Stimulated activated CD4-positive, alpha-beta T cell treated with anti-CD3 and anti-CD28 coated beads, Interleukin-15, amount 100 ng/mL, for 24 hours (primary cell): ENCODE measurements around the gene TGM2.

Experiments used
- DNase-seq: peaks from one replicate; pipeline ENCODE4 v3.0.0-alpha.2; 2020

The TGM2 gene

DNA sequence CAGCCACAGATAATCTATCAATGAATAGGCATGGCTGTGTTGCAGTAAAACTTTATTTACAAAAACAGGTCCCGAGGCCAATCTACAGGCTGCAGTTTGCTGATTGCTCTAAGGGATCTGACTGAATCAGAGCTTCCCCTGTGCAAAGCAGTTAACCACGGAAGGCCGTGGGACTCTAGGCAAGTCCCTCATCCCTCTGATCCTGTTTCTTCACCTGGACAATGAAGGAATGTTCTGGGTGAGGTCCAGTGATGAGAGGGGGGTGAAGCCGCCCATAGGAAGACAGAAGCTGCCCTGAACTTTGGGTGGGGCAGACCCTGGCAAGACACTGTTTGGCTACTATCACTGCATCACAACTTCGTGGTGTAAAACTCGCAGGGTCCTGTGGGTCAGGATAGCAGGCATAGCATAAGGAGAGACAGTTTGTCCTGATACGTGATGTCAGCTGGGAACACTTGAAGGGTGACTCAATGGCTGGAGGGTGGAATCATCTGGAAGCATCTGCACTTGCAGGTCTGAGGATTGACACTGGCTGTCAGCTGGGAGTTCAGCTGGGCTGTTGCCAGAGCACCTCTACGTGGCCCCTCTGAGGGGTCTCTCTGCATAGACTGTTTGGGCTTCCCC is 33.3 kb upstream of the TGM2 start:
- DNase-seq, result no peak

DNA sequence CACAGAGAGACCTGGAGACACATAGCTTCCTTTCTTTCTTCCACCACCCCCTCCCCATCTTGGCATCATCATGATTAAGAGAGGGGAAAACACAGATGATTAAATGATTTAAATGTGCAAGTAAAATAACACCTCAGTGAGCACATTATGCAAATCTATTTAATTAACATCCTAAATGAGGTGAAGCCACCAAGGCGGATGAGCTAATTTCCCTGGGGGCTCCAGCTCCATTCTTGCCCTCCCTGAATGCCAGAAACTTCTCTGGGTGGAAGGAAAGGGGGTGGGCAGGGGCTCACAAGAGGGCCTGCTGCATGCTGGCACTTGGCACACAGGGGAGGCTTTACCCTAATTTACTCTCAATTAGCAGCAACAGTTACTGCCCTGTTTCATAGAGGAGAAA is 32.5 kb upstream of the TGM2 start:
- no peak for DNase-seq

DNA sequence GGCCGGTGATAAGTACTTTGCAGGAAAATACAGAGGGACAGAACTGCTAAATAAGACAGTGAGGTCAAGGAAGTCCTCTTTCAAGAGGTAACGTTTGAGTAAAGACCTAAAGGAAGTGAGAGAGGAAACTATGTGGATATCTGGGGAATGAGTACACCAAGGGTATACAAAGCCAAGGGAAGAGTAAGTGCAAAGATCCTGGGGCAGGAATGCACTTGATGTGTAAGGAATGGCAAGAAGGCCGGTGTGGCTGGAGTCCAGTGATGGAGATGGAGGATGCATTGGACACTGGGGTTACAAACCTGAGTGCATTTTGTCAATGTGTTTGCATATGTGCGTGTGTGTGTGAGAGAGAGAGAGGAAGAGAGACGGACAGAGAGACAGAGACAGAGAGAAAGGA is 32.1 kb upstream of the TGM2 start:
- DNase-seq, result no peak

DNA sequence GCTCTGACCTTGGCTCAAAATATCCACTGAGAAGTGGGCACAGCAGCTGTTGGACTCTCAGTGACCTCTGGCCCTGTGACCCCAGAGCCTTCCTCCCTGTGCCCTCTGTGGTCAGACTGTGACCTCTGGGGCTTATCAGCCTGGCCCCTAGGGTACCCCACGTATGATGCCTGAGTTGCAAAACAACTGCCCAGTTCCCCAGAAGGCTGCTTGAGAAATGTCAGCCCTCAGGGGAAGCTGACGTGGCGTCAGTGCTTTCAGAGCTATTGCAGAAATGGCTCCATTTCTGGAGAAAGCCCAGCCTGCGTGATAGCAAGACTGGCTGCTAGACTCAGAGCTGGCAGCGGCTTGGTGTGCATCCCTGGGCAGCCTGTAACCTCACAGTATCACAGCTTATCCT is 31.5 kb upstream of the TGM2 start:
- no peak for DNase-seq

DNA sequence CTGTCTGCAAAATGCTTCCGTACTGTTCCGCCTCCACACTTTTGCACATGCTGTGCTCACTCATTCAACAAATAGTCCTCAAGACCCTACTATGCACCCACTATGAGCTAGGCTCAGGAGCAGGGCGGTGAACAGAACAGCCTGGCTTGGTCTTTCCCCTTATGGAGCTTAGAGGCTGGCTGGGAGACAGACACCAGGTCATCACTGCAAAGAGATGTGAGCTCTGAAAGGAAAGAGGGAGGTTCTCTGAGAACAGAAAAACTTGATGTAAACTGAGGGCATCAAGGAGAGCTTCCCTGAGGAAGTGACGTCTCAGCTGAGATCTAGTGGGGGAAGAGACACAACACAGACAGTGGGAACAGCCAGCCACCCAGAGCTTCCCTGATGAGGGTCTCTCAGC is 31.0 kb upstream of the TGM2 start:
- DNase-seq, result no peak

DNA sequence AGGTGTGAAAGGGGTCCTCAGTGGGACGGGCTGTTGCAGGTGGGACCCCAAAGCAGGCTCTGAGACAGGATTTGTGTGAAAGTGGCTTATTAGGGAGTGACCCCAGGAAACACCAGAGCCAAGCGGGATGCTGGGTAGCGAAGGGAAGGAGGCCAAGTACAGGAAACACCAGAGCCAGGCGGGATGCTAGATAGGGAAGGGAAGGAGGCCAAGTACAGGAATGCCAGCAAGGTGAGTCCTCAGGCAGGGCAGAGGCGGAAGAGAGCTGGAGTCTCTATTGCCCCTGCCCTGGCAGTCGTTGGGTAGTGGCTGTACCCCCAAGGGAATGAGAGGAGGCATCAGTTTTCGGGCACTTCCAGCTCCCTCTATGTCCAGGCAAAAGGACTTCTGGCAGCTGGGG is 30.5 kb upstream of the TGM2 start:
- DNase-seq, result no peak

DNA sequence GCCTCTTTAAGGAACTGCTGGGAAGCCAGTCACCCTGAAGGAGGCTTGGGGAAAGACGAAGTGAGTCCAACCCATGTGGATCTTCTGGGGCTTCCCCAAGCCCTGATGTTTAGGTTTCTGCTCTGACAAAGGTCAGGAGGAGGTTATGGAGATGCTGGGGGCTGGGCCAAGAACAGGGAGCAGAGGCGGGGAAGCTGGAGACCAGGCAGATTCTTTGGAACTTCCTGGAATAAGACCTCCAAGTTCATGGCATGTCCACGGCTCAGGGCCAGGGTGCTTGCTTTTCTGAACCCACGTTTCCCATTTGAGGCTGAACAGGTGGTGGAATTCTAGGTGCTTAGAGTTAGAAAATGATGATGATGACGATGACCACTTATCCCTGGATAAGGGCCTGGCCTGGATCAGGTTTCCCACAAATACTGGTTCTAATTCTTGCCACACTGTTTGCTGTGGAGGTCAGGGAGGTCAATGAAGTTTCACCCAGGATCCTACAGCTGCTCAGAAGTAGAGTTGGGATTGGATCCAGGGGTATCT is 30.0 kb upstream of the TGM2 start:
- DNase-seq, result no peak

DNA sequence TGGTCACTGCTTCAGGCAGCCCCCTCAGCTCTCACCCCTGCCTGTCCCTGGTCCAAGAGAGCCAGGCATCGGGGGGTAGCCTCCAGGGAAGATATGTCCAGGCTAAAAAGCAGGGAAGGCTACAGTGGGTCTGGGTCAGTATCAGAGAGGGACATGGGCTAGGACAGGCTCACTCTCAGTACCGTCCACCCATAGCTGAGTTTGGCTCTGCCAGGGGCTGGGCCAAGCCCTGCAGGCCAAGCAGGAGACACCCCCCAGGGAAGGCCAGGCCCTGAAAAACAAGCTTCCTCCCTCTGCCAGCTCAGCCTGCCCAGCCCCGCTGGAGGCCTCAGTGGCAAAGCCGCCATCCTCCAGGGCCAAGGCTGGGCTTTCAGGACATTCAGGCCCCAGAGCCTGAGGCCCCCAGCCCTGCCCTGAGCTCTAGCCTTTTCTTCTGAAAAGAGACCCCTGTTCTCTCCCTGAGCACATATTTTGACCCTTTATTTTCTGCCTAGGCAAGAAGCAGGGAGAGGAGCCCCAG is 28.6 kb upstream of the TGM2 start:
- DNase-seq, result no peak

DNA sequence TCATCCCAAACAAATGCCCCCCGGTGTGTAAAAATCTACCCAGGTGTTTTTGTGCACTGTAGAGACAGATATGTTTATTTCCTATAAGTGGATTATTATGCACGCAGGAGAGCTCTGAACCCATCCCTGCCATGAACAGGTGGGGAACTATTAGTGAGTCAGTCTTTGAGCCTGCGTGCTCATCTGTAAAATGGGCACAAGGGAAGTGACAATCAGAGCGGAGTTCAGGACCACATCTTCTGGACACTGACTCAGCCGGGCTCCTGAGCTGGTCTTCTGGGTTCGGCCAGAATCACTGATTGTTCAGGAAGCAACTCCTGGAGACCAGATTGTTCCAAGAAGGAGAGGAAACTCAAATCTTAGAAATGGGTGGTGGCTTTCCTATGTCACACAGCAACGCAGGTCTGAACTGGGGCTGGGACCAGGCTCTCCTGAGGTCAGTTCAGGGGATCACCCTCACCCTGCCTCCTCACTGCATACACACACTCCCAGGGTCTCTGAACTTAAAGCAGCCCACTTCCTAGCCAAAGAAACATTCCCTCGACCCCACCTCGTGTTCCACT is 27.3 kb upstream of the TGM2 start:
- DNase-seq, result no peak

DNA sequence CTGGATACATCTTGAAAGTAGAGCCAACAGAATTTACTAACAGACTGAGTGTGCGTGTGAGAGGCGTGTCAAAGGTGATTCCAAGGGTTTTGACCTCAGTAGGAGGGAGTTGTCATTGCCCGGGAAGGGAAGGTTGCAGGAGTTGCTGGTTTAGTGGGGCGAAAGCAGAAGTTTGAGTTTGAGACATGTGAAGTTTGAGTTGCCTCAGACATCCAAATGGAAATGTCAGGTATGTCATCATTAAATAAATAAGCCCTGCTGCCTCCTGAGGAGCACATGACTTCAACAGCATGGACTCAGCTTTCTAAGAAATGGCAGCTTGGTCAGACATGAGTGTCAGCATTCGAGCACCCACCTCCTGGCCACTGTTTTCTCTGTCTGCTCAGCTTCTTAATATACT is 26.6 kb upstream of the TGM2 start:
- DNase-seq, result no peak

DNA sequence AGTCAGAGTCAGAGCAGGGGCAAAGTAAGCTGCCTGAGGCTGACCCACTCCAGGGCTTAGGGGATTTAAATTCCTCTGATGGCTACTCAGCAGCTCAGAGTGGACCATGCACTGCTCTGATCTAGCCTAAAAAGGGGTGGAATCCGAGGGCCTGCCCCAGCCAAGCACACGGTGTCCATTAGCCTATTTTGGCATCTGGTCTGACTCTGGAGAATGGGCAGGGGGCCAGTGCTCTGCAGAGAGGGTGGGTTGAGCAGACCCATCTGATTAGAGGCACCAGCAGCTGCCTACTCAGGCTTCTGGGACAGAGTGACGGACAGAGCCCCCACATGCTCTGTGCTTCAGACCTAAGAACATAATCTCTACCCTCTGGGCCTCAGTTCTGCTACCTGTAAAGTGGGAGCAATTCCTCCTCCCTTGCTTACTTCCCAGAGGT is 25.9 kb upstream of the TGM2 start:
- DNase-seq, result no peak

DNA sequence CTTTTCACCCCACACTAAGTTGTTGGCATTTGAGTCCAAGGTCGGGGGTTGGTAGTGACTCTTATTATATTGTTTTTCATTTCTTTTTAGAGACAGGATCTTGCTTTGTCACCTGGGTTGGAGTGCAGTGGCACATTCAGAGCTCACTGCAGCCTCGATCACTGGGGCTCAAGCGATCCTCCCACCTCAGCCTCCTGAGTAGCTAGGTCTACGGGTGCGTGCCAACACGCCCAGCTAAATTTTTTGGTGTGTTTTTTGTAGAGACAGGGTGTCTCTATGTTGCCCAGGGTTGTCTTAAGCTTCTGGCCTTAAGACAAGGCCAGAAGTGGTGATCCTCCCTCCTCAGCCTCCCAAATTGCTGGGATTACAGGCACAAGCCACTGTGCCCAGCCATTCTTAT is 25.1 kb upstream of the TGM2 start:
- DNase-seq, result no peak

DNA sequence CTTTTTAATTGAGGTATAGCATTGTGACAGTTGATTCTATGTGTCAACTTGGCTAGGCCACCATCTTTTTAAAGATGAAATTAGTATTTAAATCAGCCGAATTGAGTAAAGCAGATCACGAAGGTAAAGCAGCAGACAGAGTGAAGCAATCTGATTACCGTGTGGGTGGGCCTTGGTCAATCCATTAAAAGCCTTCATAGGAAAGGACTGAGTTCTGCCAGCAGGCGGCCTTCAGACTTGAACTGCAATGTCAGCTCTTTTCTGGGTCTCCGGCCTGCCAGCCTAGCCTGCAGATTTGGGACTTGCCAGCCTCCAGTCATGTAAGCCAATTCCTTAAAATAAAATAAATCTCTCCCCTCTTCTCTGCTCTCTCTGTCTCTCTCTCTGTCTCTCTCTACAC is 22.4 kb upstream of the TGM2 start:
- DNase-seq, result no peak

DNA sequence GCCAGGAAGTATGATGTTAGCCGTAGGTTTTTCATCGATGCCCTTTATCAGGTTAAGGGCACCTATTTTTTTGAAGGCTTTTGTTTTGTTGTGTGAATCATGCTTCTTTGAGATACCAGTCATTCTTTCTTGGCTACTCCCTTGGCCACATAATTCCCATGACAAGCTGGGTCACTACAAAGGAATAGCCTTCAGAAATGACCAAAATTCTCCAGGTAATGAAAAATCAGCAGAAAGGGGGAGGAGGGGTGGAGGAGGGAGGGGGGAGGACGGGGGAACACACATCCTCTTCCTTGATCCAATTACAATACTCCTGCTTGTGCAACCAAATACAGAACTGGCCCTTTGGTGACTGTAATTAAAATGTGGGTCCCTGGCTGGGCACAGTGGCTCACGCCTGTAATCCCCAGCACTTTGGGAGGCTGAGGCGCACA is 21.7 kb upstream of the TGM2 start:
- DNase-seq, result no peak

DNA sequence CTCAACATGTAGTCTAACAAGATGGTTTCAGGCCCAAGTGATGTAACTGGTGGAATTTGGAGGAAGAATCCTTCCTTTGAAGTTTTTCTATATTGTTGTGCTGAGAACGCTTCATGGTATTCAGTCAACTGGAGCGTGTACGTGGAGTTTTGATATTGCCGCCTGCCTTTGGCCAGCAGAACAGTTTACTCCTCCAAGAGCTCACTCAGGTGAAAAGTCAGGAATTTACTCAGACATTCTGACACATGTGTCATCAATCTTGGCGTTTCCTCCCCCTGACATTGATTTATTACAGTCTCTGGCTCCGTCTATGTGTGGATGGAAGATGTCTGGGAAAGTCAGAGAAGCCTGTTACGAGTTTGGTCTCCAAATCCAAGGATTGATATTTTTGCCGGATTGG is 19.0 kb upstream of the TGM2 start:
- DNase-seq, result no peak

DNA sequence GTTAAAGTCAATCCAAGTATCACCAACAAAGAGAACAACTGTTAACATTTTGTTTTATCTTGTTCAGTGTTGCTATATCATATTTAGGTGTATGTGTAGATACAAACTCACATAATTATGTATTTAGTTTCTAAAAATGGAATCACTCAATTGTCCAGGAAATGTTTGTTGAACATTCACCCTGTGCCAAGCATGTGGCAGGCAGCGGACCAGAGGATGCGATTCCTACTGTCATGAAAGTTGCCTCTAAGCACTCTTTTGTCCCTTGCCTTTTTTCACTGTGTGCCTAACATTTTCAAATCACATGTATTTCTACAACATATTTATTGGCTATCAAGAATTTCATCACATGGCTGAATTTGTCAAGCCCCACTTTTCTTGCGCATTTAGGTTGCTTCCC is 16.9 kb upstream of the TGM2 start:
- no peak for DNase-seq

DNA sequence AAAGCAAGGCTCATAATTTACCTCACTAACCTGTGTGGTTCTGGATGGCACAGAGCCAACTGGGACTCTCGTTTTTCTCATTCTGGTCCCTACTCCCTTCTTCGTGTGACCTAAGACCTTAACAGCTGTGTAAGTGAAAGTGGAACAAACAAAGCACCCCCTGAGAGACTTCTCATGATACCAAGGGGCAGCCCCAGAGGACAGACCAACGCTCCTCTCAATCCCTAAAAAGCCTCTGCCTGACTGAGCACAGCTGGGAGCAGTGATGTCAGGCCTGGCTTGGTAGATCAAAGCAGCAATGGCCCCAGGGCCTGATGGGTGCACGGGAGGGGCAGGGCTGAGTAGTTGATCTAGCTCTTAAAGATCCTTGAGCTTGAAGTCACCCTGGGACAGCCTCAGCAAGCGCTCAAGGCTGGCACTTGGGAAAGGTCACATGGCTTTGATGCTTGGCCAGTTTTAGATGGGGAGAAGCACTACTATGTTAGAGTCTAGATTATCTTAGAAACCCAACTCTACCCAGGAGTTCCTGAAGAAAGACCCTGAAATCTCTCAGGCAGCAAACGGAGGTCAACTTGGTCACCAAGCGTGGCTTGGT is 16.2 kb upstream of the TGM2 start:
- DNase-seq, result no peak

DNA sequence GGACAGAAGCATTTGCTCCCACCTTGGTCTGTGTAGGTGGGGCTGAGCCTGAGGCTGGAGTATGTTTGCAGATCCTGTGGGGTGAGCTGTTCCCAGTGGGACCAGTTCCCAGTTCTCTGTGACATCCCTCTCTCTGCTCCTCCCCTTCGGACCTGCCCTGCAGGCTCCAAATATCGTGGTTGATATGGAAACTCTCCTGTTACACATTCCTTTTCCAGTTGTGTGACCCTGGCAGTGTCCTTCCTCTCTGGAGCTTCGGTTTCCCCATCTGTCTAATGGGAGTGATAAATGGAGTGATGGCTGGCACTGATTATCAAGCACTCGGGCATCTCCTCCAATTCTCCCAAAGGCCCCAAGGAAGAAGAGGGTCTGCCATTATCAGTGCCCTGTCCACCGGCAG is 15.7 kb upstream of the TGM2 start:
- no peak for DNase-seq

DNA sequence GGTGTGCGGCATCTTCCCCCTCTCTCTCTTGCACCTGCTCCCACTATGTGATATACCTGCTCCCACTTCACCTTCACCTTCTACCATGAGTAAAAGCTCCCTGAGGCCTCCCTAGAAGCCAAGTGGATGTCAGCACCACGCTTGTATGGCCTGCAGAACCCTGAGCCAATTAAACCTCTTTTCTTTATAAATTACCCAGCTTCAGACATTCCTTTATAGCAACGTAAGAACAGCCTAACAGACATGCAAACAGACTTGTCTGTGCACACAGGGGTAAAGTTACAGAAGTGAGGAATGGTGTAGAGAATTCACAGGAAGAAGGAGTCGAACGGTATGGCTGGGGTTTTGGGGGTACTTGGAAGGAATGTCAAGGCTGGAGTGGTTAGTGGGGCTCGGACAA is 14.8 kb upstream of the TGM2 start:
- DNase-seq, result no peak

DNA sequence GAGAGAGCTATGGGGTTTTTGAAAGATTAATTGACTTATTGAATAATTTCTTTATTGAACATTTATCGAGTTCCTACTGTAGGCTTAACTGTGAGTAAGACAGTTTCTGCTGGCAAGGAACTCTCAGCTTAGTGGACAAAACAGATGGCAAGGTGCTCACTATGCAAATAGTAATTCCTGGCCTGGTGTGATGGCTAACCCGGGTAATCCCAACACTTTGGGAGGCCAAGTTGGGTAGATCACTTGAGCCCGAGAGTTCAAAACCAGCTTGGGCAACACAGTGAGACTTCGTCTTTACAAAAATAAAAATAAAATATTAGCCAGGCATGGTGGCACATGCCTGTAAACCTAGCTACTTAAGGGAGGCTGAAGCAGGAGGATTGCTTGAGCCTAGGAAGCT is 13.5 kb upstream of the TGM2 start:
- no peak for DNase-seq

DNA sequence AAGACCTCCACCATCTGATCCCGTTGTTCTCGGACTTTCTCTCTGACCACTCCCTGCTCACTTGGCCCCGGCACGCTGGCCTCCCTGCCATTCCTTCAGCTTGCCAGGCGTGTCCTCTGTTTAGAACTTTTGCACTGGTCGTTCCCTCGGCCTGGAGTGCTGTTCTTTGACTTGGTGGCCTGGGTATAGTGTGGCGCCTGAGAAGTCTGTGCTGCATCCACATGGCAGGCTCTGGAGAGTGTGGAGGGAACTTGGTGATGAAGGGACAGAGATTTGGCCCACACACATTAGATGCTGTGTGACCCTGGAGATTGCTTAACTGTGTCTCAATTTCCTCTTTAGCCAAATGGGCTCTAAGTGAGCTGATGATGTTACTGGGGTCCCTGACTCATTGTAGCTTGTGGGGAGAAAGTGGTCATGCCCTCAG is 13.0 kb upstream of the TGM2 start:
- DNase-seq, result no peak

DNA sequence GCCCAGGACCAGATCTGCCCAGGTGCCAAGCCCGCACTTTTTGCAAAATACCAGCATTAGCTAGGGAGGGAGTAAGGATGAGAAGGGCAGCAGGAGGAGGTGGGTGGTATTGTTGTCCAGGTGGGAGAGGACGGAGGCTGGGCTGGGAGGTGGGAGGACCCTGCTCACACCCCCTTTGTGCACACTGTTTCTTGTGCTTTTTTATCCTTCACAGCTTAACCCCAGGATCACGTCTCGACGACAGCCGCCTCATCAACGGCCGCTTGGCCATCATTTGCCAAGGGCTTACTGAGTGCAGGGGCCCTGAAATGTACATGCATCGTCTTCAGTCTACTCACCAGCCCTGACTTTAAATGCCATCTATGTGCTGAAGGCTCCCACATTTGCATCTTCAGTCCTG is 12.1 kb upstream of the TGM2 start:
- DNase-seq, result no peak

DNA sequence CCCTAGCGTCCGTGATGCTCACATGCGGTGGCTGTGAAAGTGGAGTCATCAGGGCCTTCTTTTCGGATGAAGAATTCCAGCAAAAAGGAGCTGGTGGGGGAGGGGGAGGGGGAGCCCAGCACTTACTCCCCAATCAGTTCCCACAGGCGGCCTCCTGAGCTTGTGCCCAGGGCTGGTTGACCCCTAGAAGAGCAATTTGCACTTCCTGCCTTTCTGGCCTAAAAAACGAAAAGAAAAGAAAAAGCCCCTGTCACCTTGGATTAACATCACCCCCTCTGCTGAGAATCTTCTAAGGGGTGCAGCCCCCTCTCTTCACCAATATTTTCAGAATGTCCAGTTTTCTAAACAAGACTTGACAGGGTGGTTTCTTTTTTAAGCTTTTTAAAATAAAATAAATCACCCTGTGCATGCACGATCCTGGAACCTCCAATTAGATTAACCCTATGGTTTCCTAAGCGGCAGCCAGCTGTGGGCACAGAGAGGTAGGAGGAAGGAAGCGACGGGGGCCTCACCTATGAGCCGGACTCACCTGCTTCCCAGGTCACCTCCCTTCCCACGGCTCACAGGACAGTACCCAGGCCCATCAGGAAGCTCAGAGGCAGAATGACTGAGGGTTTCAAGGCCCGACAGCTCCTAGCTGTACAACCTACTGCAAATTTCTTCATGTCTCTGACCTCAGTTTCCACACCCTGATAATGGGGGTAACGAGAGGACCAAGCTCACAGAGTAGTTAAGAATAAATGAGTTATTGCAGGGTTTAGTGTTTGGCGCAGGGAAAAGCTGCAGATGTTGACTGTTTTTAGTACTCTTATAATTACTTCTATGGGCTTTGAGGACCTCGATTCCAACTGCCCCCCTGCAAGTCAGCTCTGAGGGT is 10.5 kb upstream of the TGM2 start:
- no peak for DNase-seq
